PFSK-1 (cell line): Measurements from ENCODE around the gene NRG3.

Source experiments
- FOXP2 ChIP-seq: optimal IDR thresholded peaks from 2 replicates; pipeline ENCODE3; 2011; ENCODE audit warnings: borderline replicate concordance, control low read depth, inconsistent platforms; ENCODE audit not compliant: insufficient read depth; ENCODE audit errors: extremely low read length, extremely low read depth
- POLR2AphosphoS5 ChIP-seq: IDR thresholded peaks from 2 replicates; pipeline ENCODE4 v1.6.1; 2012; ENCODE audit warnings: low read depth, mild to moderate bottlenecking, control low read depth, low read length, moderate library complexity
- SIN3A ChIP-seq: IDR thresholded peaks from 2 replicates; pipeline ENCODE4 v1.6.1; 2012; ENCODE audit warnings: mild to moderate bottlenecking, low read length, moderate library complexity, borderline replicate concordance; ENCODE audit not compliant: insufficient read depth
- TAF1 ChIP-seq: IDR thresholded peaks from 2 replicates; pipeline ENCODE4 v1.6.1; 2012; ENCODE audit warnings: low read length, control low read depth, borderline replicate concordance; ENCODE audit not compliant: insufficient read depth
- TF ChIP-seq, protein P1 (sequence below), 2 experiments: IDR thresholded peaks; 2 replicates each; pipeline versions ENCODE4 v1.6.1 to v1.8.0; 2011 to 2012; ENCODE audit warnings: low read depth in 2 of 2, low read length in 2 of 2, control low read depth in 1 of 2, inconsistent platforms in 1 of 2, mild to moderate bottlenecking in 1 of 2, moderate library complexity in 1 of 2; ENCODE audit not compliant: insufficient read depth in 1 of 2

Gene NRG3

DNA sequence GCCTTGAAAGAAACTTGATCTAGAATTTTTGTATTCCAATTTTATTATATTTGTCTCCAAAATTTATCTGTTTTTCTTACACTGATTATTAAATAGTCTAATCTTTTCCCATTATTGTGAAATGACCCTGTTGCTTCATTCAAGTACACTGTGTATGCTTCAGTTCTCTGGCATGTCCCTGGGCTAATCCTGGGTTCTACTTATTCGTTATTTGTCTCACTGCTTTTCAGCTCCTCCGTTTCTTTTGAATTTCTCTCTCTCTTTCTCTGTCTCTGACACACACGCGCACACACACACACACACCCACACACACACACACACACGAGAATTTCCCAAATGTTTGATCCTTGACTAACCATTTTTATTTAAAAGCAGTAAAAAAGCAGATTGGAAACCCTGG lies 768.6 kb downstream of the NRG3 start:
- TF ChIP-seq, protein P1, sequence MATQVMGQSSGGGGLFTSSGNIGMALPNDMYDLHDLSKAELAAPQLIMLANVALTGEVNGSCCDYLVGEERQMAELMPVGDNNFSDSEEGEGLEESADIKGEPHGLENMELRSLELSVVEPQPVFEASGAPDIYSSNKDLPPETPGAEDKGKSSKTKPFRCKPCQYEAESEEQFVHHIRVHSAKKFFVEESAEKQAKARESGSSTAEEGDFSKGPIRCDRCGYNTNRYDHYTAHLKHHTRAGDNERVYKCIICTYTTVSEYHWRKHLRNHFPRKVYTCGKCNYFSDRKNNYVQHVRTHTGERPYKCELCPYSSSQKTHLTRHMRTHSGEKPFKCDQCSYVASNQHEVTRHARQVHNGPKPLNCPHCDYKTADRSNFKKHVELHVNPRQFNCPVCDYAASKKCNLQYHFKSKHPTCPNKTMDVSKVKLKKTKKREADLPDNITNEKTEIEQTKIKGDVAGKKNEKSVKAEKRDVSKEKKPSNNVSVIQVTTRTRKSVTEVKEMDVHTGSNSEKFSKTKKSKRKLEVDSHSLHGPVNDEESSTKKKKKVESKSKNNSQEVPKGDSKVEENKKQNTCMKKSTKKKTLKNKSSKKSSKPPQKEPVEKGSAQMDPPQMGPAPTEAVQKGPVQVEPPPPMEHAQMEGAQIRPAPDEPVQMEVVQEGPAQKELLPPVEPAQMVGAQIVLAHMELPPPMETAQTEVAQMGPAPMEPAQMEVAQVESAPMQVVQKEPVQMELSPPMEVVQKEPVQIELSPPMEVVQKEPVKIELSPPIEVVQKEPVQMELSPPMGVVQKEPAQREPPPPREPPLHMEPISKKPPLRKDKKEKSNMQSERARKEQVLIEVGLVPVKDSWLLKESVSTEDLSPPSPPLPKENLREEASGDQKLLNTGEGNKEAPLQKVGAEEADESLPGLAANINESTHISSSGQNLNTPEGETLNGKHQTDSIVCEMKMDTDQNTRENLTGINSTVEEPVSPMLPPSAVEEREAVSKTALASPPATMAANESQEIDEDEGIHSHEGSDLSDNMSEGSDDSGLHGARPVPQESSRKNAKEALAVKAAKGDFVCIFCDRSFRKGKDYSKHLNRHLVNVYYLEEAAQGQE (IDR thresholded peaks at IDR 0.05; ENCODE audit: insufficient read depth in 1 of 2, low read depth in 2 of 2, low read length in 2 of 2): no peak
- no peak for TF ChIP-seq TAF1
- TF ChIP-seq FOXP2: no peak
- TF ChIP-seq POLR2AphosphoS5: no peak
- no peak for TF ChIP-seq SIN3A

- TF ChIP-seq, protein P1 (IDR thresholded peaks at IDR 0.05; ENCODE audit: insufficient read depth in 1 of 2, low read depth in 2 of 2, low read length in 2 of 2): no peak
- TF ChIP-seq POLR2AphosphoS5: no peak
- no peak for TF ChIP-seq SIN3A
- no peak for TF ChIP-seq TAF1
- TF ChIP-seq FOXP2: no peak
Measured at GRCh38 chr10:82645221-82645620, 770.2 kb downstream of the NRG3 start.

GRCh38 chr10:82653244-82654155 lies 778.5 kb downstream of the NRG3 start:
- TF ChIP-seq, protein P1 (IDR thresholded peaks at IDR 0.05; ENCODE audit: insufficient read depth in 1 of 2, low read depth in 2 of 2, low read length in 2 of 2): no peak
- no peak for TF ChIP-seq SIN3A
- TF ChIP-seq FOXP2: no peak
- no peak for TF ChIP-seq POLR2AphosphoS5
- no peak for TF ChIP-seq TAF1

DNA sequence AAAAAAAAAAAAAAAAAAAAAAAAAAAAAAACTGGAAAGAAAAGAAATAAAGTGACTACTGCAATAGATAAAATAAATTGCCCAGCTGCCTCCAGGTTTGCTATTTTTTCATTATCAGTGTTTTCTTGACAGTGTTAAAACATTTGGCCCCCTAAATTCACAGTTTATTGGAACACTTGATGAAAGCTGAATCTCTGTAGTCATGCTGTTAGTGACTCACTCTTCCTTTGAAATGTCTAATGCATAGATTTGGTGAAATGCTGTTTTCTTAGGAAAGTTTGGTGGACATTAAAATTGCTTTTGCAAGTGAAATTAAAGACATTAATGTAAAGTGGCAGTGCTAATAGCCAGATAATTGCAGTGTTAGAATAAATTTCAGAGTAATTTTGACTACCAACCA lies 785.2 kb downstream of the NRG3 start:
- no peak for TF ChIP-seq POLR2AphosphoS5
- TF ChIP-seq, protein P1 (IDR thresholded peaks at IDR 0.05; ENCODE audit: insufficient read depth in 1 of 2, low read depth in 2 of 2, low read length in 2 of 2): no peak
- no peak for TF ChIP-seq FOXP2
- no peak for TF ChIP-seq SIN3A
- no peak for TF ChIP-seq TAF1

- TF ChIP-seq, protein P1 (IDR thresholded peaks at IDR 0.05; ENCODE audit: insufficient read depth in 1 of 2, low read depth in 2 of 2, low read length in 2 of 2): no peak
- TF ChIP-seq FOXP2: no peak
- no peak for TF ChIP-seq TAF1
- TF ChIP-seq POLR2AphosphoS5: no peak
- no peak for TF ChIP-seq SIN3A
Measured at GRCh38 chr10:82660986-82661385, 786.0 kb downstream of the NRG3 start.
